ENCODE measurements around the gene MACROD1.

The MACROD1 gene

DNA sequence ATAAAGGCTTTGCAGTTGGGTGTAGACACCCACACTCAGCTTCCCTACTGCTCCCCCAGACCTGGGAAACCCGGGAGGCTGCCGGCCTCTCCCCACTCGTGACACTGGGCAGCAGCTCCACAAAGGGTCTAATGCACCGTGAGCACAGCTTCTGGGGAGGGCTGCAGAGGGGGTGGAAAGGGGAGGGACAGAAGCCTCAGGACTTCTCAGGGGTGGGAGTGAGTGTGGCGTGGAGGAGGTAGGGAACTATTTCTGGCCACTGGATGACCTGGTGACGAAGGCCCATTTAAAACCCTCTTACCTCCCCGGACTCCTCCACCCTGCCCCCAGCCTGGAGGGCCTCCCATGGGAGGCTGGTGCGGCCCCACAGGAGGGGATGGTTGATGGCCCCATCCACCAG is 56.6 kb downstream of the MACROD1 start:
- DNase-seq = no peak

DNA sequence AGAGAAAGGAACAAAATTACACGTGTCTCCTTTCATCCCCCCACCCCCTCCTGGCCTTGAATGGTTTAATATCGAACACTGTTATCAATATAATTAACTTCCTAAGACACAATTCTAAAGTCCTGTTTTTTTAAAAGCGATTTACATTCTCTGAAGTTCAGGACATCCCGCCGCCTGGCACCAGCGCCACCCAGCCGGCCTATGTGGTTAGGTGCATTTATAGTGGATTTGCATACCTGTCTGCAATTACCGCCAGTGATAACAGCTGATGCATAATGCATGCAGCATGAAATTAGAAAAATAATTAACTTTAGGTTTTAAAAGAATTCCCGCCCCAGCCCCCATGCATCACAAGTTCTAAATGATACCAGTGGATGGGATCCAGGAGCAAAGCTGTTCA is 58.6 kb downstream of the MACROD1 start:
- no peak for DNase-seq

DNA sequence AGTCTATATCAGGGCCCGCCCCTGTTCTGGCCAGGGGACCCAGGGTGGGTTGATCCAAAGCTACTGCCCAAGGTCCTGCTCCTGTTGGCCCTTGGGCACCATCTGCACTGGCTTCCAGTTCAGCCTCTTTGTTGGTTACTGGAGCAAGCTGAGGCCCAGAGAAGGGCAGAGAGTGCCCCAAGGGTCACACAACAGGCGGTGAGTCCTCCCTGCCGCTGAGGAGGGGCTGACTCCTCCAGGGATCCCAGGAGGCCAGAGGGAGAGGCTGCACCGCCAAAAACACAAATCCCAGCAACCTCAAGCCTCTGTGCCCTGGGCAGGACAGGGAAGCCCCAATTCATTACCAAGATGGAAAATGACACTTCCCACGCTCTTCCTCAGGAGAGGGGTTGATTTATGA is 61.3 kb downstream of the MACROD1 start:
- no peak for DNase-seq

DNA sequence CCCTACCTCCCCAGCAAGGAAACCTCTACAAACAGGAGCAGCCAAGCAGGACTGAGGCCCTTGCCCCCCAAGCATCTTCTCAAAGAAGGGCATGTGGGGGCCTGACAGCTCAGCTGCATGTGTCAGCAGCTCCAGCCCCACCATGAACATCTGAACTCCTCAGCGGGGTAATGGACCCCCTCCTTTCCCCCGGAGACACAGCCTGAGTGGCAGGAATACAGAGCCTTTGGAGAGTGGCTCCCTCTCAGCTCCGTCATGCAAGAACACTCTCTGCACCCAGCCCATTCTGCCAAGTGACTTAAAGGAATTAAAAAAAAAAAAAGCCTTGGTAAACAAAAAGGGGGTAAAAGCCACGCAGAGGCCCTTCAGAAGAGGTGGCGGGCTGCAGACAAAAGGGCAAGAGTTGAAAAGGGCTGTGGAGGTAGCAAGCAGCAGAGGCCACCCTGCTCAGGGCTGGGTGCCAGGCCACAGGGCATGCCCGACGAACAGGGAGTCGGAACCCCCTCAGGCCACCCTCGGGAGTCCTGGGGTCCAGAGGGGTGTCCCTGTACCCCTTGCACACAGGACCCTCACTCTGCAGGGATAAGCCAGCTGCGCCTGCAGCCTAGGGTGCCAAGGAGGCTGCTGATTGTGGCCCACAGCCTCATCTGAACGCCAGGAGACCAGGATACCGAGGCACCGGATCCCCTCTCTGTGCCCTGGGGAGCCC is 62.5 kb downstream of the MACROD1 start:
- no peak for DNase-seq

DNA sequence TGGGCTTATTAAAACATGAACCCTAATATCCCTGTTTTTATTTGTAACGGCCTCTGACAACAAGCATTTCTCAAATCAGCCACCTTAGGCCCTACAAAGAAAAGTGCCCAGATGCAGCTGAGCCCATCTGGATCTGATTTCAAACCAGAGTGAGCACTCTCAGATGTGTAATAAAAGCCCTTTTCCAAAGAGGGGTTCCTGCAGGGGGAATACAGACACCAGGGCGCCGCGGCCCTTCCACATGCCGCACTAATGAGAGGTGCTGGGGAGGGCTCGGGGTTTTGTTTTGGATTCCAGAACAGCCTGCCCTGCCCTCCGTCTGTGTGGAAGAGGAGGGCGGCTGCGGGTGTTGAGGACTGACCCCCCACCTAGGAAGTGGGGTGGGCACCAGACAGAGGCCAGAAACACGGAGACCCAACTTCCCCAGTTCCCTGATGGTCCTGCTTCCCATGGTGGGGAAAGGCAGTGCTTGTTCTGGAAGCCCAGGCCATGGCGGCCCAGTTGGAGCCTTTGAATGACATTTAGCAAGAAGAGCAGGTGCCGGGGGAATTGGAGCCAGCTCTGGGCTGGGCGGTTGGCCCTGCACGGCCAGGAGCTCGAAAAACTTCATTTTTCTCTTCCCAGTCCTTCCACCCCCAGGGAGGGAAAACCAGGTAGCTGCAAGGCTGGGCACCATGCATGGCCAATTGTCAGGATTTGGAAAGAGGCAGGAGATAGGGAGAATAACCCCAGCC is 63.7 kb downstream of the MACROD1 start:
- no peak for DNase-seq

DNA sequence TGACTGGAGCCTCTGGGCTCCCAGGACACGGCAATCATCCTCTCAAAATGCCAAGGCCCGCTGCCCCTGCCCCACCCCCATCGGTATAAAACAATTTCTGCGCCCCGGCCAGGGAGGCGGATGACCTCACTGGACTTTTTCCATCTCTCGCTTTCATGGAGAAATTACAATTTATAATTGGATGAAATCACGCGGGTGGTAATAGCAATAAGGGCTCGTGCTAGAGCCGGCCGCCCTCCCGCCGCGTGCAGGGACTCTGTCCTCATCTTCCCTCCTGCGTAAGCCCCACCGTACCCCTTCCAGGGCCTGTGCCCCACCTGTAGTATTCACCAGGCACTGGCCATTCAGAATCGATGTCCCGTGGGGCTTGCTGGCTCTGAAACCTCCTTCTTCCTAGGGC is 64.5 kb downstream of the MACROD1 start:
- DNase-seq = no peak

DNA sequence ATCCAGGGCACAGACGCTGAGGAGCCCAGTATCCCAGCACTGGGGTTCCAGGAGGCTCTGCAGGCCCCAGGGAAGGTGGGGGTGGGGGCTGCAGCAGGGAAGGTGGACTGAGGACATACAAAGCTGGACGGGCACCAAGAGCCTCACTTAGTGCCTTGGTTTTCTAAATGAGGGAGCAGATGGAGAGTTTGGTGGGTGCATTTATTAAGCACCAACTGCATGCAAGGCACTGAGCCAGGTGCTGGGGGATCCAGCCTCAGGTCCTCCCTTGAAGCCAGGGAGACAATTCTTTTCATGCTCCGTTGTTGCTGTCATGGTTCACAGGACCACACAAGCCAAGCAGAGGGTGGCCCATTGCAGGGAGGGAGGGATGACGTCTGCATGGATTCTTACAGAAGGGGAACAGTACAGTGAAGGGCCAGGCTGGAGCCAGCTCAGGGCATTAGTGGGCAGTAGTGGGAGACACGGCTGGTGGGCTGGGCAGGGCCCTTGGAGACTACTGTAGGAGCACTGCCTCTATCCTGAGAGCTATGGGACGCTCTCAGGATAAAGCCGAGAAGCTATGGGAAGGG is 65.0 kb downstream of the MACROD1 start:
- no peak for DNase-seq

DNA sequence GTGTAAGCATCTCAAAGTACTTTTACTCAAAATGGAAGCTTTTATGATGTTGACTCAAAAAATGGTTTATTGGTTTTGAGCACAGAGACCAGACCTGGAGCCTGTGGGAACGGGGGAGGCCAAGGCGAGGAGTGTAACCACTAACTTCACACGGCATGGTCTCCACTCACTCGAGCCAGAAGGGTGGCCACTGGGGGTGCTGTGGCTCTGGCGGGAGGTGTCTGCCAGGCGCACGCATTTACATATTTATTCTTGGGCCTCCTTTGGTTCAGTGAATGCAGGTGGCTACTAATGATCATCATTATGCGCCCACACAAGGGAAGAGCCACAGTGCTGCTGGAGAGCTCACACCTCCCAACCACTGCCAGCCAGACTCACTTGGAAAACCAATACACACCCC is 65.6 kb downstream of the MACROD1 start:
- no peak for DNase-seq

DNA sequence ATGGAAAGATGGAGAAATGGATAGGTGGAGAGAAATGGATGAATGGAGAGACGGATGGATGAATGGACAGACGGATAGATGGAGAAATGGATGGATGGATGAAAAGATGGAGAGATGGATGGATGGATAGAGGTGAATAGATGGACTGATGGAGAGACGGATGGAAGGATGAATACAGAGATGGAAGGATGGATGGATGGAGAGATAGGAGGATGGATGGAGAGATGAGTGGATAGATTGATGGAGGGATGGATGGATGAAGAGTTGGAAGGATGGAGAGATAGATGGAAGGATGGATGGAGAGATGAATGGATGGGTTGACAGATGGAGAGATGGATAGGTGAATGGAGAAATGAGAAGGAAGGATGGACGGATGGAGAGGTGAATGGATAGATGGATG is 66.5 kb downstream of the MACROD1 start:
- no peak for DNase-seq

DNA sequence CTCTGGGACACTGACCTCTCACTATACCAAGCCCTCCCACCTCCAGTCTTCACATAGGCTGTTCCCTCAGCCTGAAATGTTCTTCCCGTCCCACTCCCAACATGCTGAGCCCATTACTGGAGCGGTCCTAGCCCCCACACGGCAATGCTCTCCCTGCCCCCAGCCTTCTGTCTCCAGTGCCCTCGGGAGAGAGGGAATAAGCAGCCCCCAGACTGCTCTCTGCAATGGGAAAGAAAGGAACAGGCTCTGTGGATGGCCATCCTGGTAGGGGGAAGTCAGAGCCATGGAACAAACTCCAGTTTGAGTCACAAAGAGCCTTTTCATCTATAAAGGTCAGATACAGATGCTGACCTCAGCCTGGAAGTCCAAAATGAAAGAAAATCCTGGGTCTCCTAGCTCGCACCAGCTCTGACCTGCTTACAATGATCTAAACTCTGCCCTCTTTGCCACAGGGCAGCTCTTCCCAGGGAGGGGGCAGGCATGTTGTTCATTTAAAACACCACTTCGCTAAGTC is 67.5 kb downstream of the MACROD1 start:
- no peak for DNase-seq

DNA sequence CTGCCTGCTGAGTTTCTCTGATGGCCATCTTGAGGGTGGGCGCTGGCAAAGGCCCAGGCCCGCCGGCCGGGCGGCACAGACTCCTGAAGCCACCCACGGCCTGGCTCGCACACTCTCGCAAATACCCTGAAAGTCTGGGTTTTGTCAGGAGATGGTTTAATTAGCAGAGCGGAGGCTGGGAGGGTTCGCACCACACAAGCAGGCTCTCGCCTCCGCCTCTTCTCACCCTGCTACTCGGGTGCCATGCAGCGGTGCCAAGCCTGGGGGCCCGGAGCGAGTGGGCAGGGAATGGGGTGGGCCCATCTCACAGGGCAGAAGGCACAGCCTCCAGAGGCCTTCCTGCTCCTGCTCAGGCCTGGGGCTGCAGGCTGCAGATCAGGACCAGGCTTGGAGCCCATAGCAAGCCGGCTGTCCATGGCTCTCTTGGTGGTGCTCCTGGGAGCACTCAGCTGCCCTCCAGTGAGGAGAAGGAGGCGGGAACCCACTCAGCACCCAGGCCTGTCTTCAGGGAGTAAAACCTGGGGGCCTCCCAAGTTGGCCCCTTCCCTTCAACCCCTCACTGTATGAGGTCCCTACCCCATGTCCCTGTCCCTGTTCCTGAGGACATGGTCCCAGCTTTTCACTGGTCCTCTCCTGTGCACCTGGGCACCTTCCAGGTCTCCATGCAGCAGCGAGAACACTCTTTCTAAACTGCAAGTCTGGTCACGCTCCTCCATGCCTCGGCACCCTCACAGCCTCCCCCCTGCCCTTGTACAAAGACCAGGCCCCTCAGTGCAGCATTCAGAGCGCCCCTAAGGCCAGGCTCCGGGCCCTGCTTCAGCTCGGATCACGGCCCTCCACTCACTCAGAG is 68.2 kb downstream of the MACROD1 start:
- no peak for DNase-seq

DNA sequence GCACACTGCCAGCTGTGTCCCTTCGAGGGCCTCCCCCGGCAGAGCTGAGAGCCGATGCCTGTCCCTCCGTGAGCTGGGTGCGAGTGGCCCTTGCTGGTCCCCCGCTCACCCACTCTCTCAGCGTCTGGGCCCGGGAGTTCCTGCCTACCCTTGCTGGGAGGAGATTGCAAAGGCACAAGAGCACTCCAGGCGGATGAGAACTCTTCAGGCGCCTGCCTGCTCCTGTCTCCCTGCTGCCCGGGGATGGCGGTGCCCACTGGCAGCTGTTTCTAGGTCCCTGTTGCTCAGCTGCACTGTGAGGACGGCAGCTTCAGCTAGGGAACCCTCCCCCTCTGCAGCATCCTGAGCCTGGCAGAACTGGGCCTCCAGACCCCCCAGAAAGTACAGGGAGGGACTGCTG is 69.1 kb downstream of the MACROD1 start:
- no peak for DNase-seq

DNA sequence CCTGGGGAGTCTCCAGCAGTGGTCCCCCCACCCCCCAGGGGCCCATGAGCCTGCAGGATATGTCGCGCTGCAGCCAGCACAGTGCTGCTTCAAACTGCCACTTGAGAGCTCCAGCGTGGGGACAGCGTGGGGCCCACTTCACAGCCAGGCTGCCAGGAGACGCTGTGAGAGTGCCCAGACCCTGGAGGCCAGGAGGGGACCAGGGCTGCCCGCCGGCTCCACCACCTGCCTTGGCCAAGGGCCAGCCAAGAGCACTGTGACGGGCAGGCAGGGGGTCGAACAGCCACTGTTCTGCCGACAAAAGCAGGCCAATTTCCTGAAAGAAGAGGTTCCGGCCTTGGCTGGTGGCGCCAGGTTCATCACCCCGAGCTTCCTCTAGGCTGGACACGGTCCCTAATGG is 70.0 kb downstream of the MACROD1 start:
- no peak for DNase-seq

DNA sequence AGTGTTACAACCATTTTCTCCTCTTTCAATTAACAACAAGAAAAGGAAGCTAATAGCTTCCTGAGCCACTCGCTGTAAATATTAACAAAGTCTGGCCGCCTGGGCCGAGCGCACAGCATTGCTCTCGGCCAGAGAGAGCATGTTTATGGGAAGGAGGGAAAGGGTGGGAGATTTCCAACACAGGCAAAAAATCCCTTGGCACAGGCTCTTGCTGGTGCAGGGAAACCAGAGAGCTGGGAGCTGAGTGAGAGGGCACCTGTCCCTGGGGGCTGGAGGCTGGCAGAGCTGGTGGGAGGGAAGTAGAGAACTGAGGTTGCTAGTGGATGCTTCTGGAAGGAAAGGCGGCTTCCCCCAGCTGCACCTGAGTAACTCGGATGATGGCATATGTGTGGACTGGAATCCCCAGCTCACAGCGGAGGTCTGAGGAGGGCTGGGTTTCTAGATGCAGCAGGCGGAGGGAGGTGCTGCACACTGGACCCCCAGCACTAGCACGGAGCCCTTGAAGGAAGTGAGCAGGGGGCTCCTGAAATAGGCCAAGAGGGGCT is 70.6 kb downstream of the MACROD1 start:
- no peak for DNase-seq

DNA sequence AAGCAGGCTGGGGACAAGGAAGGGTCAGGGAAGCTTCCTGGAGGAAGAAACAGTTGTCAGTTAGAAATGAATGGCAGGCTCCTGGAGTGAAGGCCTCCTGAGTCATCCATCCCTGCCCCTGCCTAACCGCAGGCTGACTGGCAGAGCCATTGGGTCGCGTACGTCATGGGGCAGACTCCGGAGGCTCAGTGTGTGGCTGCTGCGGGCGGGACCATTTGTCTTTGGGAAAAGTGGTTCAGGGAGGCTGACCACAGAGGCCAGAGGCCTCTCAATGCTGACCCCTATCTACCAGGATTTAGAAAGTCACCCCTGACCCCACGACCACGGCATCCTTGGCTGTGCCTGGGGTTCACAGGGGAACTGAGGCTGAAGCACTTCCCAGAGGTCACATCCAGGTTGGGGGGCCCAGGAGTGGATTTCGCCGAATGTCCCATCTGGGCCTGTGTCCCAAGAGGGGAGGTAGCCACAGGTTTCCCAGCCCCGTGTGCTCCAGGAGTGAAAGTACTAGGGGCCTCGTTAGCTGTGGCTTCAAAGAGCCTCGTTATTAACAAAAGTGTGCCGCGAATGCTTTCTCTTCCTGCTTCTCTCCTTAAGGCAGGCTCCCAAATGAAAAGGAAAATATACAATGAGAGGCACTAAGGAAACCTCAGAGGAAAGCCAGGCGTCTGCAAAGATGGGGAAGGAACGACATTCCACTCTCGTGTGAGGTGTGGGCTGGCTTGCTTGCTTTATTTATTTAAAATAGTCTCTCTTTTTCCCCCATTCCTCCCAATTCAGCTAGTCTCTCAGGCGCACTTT is 71.3 kb downstream of the MACROD1 start:
- DNase-seq = no peak

DNA sequence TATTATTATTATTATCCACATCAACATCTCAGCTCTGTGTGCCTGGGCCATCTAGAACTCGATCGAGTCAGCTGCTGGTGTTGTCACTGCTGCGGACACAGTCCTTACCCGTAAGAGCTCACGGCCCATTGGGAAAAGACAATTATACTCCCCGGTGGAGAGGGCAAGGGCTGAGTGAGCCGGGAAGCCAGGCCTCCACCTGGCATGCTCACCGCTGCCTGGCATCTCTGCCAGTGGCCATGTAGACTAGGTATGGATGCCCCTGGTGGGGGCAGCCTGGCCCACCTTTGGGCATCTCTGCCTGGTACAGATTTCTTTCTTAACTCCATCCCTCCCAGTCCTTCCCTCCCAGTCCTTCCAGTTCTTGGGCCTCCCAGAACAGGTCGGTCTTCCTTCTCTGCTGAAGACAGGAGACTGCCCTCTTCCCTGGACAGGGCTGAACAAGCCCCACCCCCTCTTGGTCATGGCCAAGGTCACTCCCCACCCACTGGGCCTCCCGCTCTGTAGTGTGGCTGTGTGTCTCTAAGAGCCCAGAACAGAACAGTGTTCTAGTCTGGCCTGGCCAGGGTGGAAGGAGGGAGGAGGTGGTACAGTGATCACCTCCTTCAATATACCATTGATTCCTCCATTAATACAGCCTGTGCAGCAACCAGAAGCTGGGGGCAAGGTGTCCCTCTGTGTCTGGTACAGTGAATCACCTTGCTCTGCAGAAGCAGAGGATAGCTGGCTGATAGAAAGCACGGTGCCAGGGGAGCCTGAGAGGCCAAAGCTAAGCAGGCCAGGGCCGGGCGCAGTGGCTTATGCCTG is 72.5 kb downstream of the MACROD1 start:
- DNase-seq = no peak

DNA sequence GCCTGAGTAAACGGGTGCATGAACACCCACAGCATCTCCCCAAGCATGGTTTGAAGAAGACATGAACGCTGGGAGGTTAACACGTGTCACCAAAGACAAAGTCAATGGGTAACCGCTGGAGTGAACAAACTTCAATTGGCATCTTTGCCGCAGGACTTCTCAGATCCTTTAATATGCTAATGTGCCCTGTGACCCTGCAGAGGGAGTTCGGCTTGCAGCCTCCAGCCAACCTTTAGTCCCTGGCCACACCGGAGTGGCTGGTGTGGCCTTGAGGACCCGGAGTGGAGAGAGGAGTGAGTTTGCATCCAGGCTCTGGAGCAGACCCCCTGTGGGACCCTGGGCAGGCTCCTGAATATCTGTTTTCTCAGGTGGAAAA is 73.2 kb downstream of the MACROD1 start:
- DNase-seq = no peak

DNA sequence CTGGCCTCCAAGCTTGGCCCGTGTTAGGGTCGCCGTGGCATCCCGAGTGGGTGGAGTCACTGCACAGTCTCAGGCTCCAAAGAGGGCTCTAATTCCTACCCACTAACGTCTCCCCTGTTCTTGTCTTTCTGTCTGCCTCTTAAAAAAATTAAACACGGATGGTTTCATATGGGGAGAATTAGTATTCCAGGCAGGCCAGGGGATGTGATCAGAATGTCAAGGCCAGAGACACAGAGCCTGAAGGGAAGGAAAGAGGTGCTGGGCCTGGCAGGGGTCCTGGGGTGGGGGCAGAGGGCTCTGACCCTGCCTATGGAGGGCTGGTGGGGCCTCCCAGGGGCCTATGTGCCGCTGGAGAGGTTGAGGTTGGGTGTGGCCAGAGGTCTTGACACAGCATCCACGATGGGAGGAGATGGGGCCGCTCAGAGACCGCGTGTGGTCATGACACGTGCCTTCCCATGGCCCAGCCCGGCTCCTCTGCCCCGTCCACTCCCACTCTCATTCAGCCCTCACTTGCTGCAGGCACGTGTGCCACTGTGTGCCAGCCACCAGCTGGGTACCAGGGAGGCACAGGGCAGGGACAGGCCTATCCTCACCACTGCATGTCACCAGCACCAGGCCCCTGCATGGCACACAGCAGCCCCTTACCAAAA is 73.7 kb downstream of the MACROD1 start:
- no peak for DNase-seq

DNA sequence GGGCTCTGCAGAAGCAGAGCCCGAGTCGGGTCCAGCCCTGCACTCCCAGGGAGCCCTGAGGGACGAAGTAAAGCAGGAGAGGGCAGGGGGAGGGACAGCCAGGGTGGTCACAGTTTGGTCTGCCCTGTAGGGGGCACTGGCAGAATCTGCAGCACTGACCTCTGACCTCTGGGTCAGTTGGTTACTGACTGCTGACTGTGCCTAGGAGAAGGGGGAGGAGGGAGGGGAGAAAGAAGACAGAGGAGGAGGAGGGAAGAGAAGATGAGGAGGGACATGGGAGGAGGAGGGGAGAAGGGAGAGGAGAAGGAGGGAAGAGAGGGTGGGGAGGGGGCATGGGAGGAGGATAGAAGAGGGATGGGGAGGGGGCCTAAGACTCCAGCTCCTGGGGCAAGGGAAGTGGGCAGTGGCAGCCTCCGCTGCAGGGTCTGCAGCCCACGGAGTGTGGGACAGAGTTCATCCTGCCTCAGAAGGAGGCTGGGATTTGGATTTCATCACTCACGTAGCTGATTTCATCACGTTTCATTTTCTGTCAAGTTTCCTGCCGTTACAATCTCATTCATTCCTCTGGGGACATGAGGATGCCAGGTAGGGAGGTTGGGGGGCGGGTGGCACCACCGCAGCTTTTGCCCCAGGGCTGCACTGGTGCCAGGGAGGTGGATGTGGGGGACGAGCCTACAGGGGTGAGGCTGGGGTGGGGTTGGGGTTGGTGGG is 75.0 kb downstream of the MACROD1 start:
- no peak for DNase-seq

Measured in CD4-positive, alpha-beta T cell treated with Interleukin-12 subunit alpha and Interleukin-12 subunit beta, for 1 hour (primary cell).